ENCODE measurements around the gene OPCML.

The OPCML gene

DNA sequence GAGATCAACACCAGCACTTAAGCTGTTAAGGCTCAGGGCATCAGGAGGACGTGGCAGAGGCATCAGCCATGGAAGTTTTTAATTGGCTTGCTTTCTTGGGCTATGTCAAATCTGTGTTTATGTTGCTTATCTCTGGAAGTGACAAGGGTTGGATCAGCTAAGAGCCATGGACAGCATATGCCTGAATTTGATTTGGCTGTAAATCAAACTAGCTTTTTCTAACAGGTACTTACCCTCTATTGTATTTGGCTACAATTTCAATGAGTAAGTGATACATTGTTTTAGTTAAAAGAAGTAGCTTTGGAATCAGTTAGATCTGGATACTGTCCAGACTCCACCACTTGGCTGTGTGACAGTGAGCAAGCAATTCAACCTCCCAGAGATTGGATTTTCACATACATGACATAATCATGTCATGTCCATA, 936.6 kb downstream of the OPCML start:
- Histone ChIP-seq H3K9me3 (replicated peaks; ENCODE audit: insufficient read depth, low read length) (no peaks in the 10 kb centered on the region), H3K27ac (ENCODE audit: low read length) (no peak overlapping the region), H3K4me3 (ENCODE audit: low read length) (no peak overlapping the region), H3K79me2 (ENCODE audit: low read length) (no peaks in the 10 kb centered on the region), H3K9ac (ENCODE audit: low read length) (no peak overlapping the region), H3K9me2 (replicated peaks; ENCODE audit: insufficient read depth, low read length) (no peaks in the 10 kb centered on the region), H4K20me1 (ENCODE audit: insufficient read depth, low read length) (no peaks in the 10 kb centered on the region), H2AFZ (ENCODE audit: low read length) (no peak overlapping the region), H3K27me3 (replicated peaks; ENCODE audit: insufficient read depth, low read length) (no peaks in the 10 kb centered on the region), H3F3A (ENCODE audit: insufficient read depth, low read length) (no peaks in the 10 kb centered on the region), H3K4me2 (ENCODE audit: low read depth, low read length) (no peak overlapping the region), H3K4me1 (ENCODE audit: low read length) (no peaks in the 10 kb centered on the region), H3K36me3 (replicated peaks; ENCODE audit: insufficient read depth, low read length) (no peaks in the 10 kb centered on the region)
- no peak for DNase-seq
- TF ChIP-seq EZH2phosphoT487 (IDR thresholded peaks at IDR 0.05; ENCODE audit: low read length) (no peak), EZH2 (optimal IDR thresholded peaks at IDR 0.05; ENCODE audit: low read depth, low read length) (no peak)
- TF ChIP-seq, protein P1, sequence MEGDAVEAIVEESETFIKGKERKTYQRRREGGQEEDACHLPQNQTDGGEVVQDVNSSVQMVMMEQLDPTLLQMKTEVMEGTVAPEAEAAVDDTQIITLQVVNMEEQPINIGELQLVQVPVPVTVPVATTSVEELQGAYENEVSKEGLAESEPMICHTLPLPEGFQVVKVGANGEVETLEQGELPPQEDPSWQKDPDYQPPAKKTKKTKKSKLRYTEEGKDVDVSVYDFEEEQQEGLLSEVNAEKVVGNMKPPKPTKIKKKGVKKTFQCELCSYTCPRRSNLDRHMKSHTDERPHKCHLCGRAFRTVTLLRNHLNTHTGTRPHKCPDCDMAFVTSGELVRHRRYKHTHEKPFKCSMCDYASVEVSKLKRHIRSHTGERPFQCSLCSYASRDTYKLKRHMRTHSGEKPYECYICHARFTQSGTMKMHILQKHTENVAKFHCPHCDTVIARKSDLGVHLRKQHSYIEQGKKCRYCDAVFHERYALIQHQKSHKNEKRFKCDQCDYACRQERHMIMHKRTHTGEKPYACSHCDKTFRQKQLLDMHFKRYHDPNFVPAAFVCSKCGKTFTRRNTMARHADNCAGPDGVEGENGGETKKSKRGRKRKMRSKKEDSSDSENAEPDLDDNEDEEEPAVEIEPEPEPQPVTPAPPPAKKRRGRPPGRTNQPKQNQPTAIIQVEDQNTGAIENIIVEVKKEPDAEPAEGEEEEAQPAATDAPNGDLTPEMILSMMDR (IDR thresholded peaks at IDR 0.05; ENCODE audit: low read length) = no peak

DNA sequence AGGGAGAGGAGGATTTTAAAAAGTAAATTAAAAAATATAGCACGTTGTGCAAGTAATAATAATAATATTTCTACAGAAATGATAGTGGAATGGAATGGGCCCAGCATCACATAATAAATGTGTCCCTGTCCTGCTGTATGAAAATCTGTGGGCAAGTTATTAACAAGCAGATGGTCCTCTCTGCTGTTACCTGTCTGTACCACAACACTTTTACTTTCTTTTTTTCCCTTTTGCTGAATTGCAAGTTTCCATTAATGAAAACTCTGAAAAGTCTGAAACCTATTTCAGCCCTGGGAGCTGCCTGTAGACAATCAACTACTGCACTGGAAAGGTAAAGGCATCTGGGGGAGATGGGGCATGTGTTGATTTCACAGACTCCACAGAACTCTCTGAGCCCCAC, 937.1 kb downstream of the OPCML start:
- Histone ChIP-seq H3K36me3 (replicated peaks; ENCODE audit: insufficient read depth, low read length) (no peaks in the 10 kb centered on the region), H3F3A (ENCODE audit: insufficient read depth, low read length) (no peaks in the 10 kb centered on the region), H3K79me2 (ENCODE audit: low read length) (no peaks in the 10 kb centered on the region), H2AFZ (ENCODE audit: low read length) (no peak overlapping the region), H3K27ac (ENCODE audit: low read length) (no peak overlapping the region), H3K4me1 (ENCODE audit: low read length) (no peaks in the 10 kb centered on the region), H3K9ac (ENCODE audit: low read length) (no peak overlapping the region), H3K4me2 (ENCODE audit: low read depth, low read length) (no peak overlapping the region), H3K27me3 (replicated peaks; ENCODE audit: insufficient read depth, low read length) (no peaks in the 10 kb centered on the region), H4K20me1 (ENCODE audit: insufficient read depth, low read length) (no peaks in the 10 kb centered on the region), H3K9me3 (replicated peaks; ENCODE audit: insufficient read depth, low read length) (no peaks in the 10 kb centered on the region), H3K4me3 (ENCODE audit: low read length) (no peak overlapping the region), H3K9me2 (replicated peaks; ENCODE audit: insufficient read depth, low read length) (no peaks in the 10 kb centered on the region)
- peak; percentile 53 for DNase-seq
- TF ChIP-seq EZH2phosphoT487 (IDR thresholded peaks at IDR 0.05; ENCODE audit: low read length) = no peak
- TF ChIP-seq, protein P1 (IDR thresholded peaks at IDR 0.05; ENCODE audit: low read length) = no peak
- no peak for TF ChIP-seq EZH2 (optimal IDR thresholded peaks at IDR 0.05; ENCODE audit: low read depth, low read length)

DNA sequence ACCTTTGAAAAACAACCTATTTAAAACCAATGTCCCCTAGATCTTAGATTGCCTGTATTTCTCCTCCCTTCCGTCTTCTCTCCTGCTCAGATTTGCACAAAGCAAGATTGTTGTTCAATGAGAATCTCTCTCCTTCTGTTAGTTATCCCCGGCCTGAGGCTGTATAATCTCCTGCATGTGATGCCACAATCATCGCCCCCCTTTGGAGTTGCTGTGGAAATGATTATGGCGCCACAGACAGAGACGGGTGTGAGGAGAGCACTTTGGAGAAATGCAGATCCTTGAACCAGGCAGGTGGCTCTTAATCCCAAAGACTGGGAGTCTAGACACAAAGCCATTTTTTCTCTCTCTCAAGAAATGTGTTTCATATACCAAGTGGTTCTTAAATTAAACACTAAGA, 941.3 kb downstream of the OPCML start:
- no peaks in the 10 kb centered on the region for H3K36me3 ChIP-seq (replicated peaks; ENCODE audit: insufficient read depth, low read length)
- H3K9me3 ChIP-seq (replicated peaks; ENCODE audit: insufficient read depth, low read length) = no peaks in the 10 kb centered on the region
- H3K9ac ChIP-seq (ENCODE audit: low read length) = no peak overlapping the region
- no peaks in the 10 kb centered on the region for H3F3A ChIP-seq (ENCODE audit: insufficient read depth, low read length)
- H3K4me1 ChIP-seq (ENCODE audit: low read length) = no peaks in the 10 kb centered on the region
- H3K27me3 ChIP-seq (replicated peaks; ENCODE audit: insufficient read depth, low read length) = no peaks in the 10 kb centered on the region
- H3K27ac ChIP-seq (ENCODE audit: low read length) = no peak overlapping the region
- no peaks in the 10 kb centered on the region for H3K79me2 ChIP-seq (ENCODE audit: low read length)
- DNase-seq = no peak
- no peaks in the 10 kb centered on the region for H3K9me2 ChIP-seq (replicated peaks; ENCODE audit: insufficient read depth, low read length)
- no peaks in the 10 kb centered on the region for H4K20me1 ChIP-seq (ENCODE audit: insufficient read depth, low read length)
- H3K4me2 ChIP-seq (ENCODE audit: low read depth, low read length) = no peak overlapping the region
- H3K4me3 ChIP-seq (ENCODE audit: low read length) = no peak overlapping the region
- no peak overlapping the region for H2AFZ ChIP-seq (ENCODE audit: low read length)
- TF ChIP-seq EZH2 (optimal IDR thresholded peaks at IDR 0.05; ENCODE audit: low read depth, low read length) = no peak
- no peak for TF ChIP-seq EZH2phosphoT487 (IDR thresholded peaks at IDR 0.05; ENCODE audit: low read length)
- TF ChIP-seq, protein P1 (IDR thresholded peaks at IDR 0.05; ENCODE audit: low read length) = no peak
